GM12878 (cell line): ENCODE results near the gene OR5H6. TPM values are rescaled to one million over a fixed set of nuclear protein-coding genes. Genes with fewer than 3 reads are reported as not detected.

Experiments used
- ATAC-seq: fragments of 200-7000 bp; cut with Tn5 transposase; 3 replicates; pipeline ENCODE4 v1.9.1; 2020; ENCODE audit warnings: mild to moderate bottlenecking, moderate library complexity
- BruUV-seq: library from RNA; stranded (reverse); fragments of 400-500 nt; replicated peaks from 2 replicates; lab custom pipeline; 2021; lab: Mats Ljungman, UMichigan
- CTCF ChIA-PET: fragments of 300-600 bp; sonication (Branson Sonifier 250); formaldehyde crosslinking; extraction: SDS; loops from one replicate; lab custom pipeline; 2021; ENCODE audit warnings: inconsistent platforms; lab: Yijun Ruan, JAX
- POLR2A ChIA-PET: fragments of 350-600 bp; formaldehyde crosslinking; extraction: SDS; loops from one replicate; lab custom pipeline; 2021; ENCODE audit warnings: inconsistent platforms; lab: Charles Lee
- RAD21 ChIA-PET: fragments of 300-600 bp; sonication (Branson Sonifier 250); formaldehyde crosslinking; loops from one replicate; lab custom pipeline; 2023; ENCODE audit warnings: antibody characterized with exemption; ENCODE audit not compliant: unreplicated experiment; lab: Charles Lee
- SMC1A ChIA-PET: fragments of 300-600 bp; sonication (Branson Sonifier 250); formaldehyde crosslinking; loops from one replicate; lab custom pipeline; 2023; ENCODE audit not compliant: unreplicated experiment, uncharacterized antibody; lab: Charles Lee
- DNase-seq: peaks from one replicate; pipeline ENCODE4 v3.0.0-alpha.2; 2011; ENCODE audit warnings: low read depth, low spot score
- FAIRE-seq: peaks from 3 replicates; lab custom pipeline; 2011; peaks lifted over from hg19 to GRCh38; lab: Jason Lieb, UNC
- H2AFZ ChIP-seq: 2 replicates; pipeline ENCODE4 v1.6.0; 2011; ENCODE audit warnings: low read depth, low read length, control low read depth; ENCODE audit not compliant: control insufficient read depth
- H3K27ac ChIP-seq: 2 replicates; pipeline ENCODE4 v1.5.1; 2011; ENCODE audit warnings: control low read depth; ENCODE audit not compliant: control insufficient read depth, insufficient read depth
- H3K27me3 ChIP-seq, 2 experiments: replicated peaks in 1 of 2; 2 replicates each; pipeline versions ENCODE4 v1.6.0 to v1.6.1; 2011; ENCODE audit warnings: low read length in 1 of 2; ENCODE audit not compliant: control insufficient read depth in 2 of 2, insufficient read depth in 2 of 2
- H3K36me3 ChIP-seq, 2 experiments: 2 replicates each; pipeline ENCODE4 v1.5.1; 2011; ENCODE audit warnings: low read length in 1 of 2; ENCODE audit not compliant: control insufficient read depth in 2 of 2, insufficient read depth in 2 of 2
- H3K4me1 ChIP-seq: 2 replicates; pipeline ENCODE4 v1.6.1; 2011; ENCODE audit warnings: mild to moderate bottlenecking, low read length, moderate library complexity, mixed read lengths; ENCODE audit not compliant: control insufficient read depth, insufficient read depth
- H3K4me2 ChIP-seq: 2 replicates; pipeline ENCODE4 v1.6.0; 2011; ENCODE audit warnings: control low read depth; ENCODE audit not compliant: control insufficient read depth, insufficient read depth
- H3K4me3 ChIP-seq: fragments of 200-600 bp; sonication (generic); 2 replicates; pipeline ENCODE4 v1.5.1; 2016
- H3K79me2 ChIP-seq: 2 replicates; pipeline ENCODE4 v1.6.0; 2011; ENCODE audit warnings: low read length; ENCODE audit not compliant: control insufficient read depth, insufficient read depth
- H3K9ac ChIP-seq: 2 replicates; pipeline ENCODE4 v1.8.0; 2011; ENCODE audit warnings: low read length, control low read depth, mixed read lengths; ENCODE audit not compliant: control insufficient read depth, insufficient read depth
- H3K9me3 ChIP-seq: replicated peaks from 3 replicates; pipeline ENCODE4 v1.5.1; 2011; ENCODE audit warnings: mild to moderate bottlenecking, low read length; ENCODE audit not compliant: control insufficient read depth, insufficient read depth
- H4K20me1 ChIP-seq: 2 replicates; pipeline ENCODE4 v1.6.0; 2011; ENCODE audit not compliant: control insufficient read depth, insufficient read depth
- EED ChIP-seq: sonication (generic); IDR thresholded peaks from 2 replicates; pipeline ENCODE4 v1.6.1; 2016; ENCODE audit warnings: antibody characterized with exemption, low read depth
- ETV6 ChIP-seq, 2 experiments: fragments of 450-650 bp in 1 of 2; IDR thresholded peaks in 1 of 2; conservative IDR thresholded peaks in 1 of 2; 2 replicates each; pipeline ENCODE4 v1.6.1; 2014; ENCODE audit warnings: antibody characterized with exemption in 1 of 2, borderline replicate concordance in 1 of 2, low read depth in 1 of 2, mild to moderate bottlenecking in 1 of 2, moderate library complexity in 1 of 2
- GABPA ChIP-seq: IDR thresholded peaks from 2 replicates; pipeline ENCODE4 v1.6.1; 2014; ENCODE audit warnings: antibody characterized with exemption, low read depth, mild to moderate bottlenecking, inconsistent platforms
- HDGF ChIP-seq: fragments of 450-650 bp; IDR thresholded peaks from 2 replicates; pipeline ENCODE4 v1.6.1; 2016; ENCODE audit warnings: antibody characterized with exemption
- KLF5 ChIP-seq: fragments of 450-650 bp; IDR thresholded peaks from 2 replicates; pipeline ENCODE4 v1.6.1; 2014; ENCODE audit warnings: mild to moderate bottlenecking; ENCODE audit not compliant: partially characterized antibody
- MXI1 ChIP-seq: fragments of 150-350 bp; IDR thresholded peaks from 2 replicates; pipeline ENCODE4 v1.6.1; 2011; ENCODE audit warnings: low read depth, mild to moderate bottlenecking, inconsistent platforms, low read length, improper control_type of control experiment
- NR2C2 ChIP-seq: IDR thresholded peaks from 2 replicates; pipeline ENCODE4 v1.6.1; 2011; ENCODE audit warnings: borderline replicate concordance, low read depth; ENCODE audit not compliant: control insufficient read depth, insufficient read length
- PAX8 ChIP-seq: fragments of 450-650 bp; IDR thresholded peaks from 2 replicates; pipeline ENCODE4 v1.6.1; 2017; ENCODE audit warnings: mild to moderate bottlenecking, moderate library complexity
- POLR2AphosphoS5 ChIP-seq: IDR thresholded peaks from 2 replicates; pipeline ENCODE4 v1.6.1; 2011; ENCODE audit warnings: mild to moderate bottlenecking, low read length, inconsistent platforms
- RB1 ChIP-seq: fragments of 450-650 bp; formaldehyde crosslinking; IDR thresholded peaks from 2 replicates; pipeline ENCODE4 v1.6.1; 2017; ENCODE audit warnings: mild to moderate bottlenecking, borderline replicate concordance
- RELA ChIP-seq: fragments of 450-650 bp; IDR thresholded peaks from 2 replicates; pipeline ENCODE4 v1.8.0; 2014; ENCODE audit warnings: borderline replicate concordance; ENCODE audit not compliant: partially characterized antibody
- ZNF217 ChIP-seq: fragments of 450-650 bp; IDR thresholded peaks from 2 replicates; pipeline ENCODE4 v1.6.1; 2017; ENCODE audit warnings: antibody characterized with exemption, mild to moderate bottlenecking
- WGBS: methylation state at CpG from one replicate; pipeline ENCODE4 v1.1.6; 2016; ENCODE audit warnings: low lambda C conversion rate; ENCODE audit not compliant: insufficient replicate concordance, insufficient coverage; ENCODE audit errors: missing lambda C conversion rate; 5-methylcytosine and 5-hydroxymethylcytosine counted together
- in situ Hi-C: fragments of 300-500 bp; cut with MboI; formaldehyde crosslinking; loops from 9 replicates; pipeline ENCODE4 v1.14.3; 2018; ENCODE audit warnings: mixed read lengths
- intact Hi-C: fragments of 100-400 bp; cut with micrococcal nuclease; formaldehyde crosslinking; loops from one replicate; pipeline ENCODE4 v1.14.2; 2022; ENCODE audit not compliant: unreplicated experiment
- polyA plus RNA-seq, 11 experiments: library from polyadenylated mRNA; depleted of rRNA in 4 of 11; unstranded in 6 of 11; stranded (reverse) in 5 of 11; fragments of >200 nt; fragmentation: Nextera tagmentation in 4 of 11; fragmentation: Illumina TruSeq in 1 of 11; extraction: Ambion mirVana in 4 of 11; extraction: Trizol in 1 of 11; gene quantifications; 1 replicate in 1 of 11; 2 replicates in 10 of 11; pipeline versions ENCODE4 v1.2.1 to v1.2.3, GENCODE V29; 2011 to 2016; ENCODE audit warnings: inconsistent platforms in 2 of 11, missing spikeins in 2 of 11, low read depth in 1 of 11
- total RNA-seq, 4 experiments: library from RNA; depleted of rRNA in 3 of 4; stranded (reverse); fragments of >200 nt in 3 of 4; fragmentation: Illumina TruSeq in 1 of 4; extraction: Trizol in 1 of 4; gene quantifications; 2 replicates each; pipeline versions ENCODE4 v1.2.1 to v1.2.3, GENCODE V29; 2013 to 2021
- TF ChIP-seq, protein P1 (sequence below): fragments of 450-650 bp; IDR thresholded peaks from 2 replicates; pipeline ENCODE4 v1.6.1; 2014; ENCODE audit warnings: mild to moderate bottlenecking
- TF ChIP-seq, protein P2 (sequence below): fragments of 450-650 bp; IDR thresholded peaks from 2 replicates; pipeline ENCODE4 v1.6.1; 2017; ENCODE audit warnings: borderline replicate concordance
- TF ChIP-seq, protein P3 (sequence below): IDR thresholded peaks from 2 replicates; pipeline ENCODE4 v1.6.1; 2012; ENCODE audit warnings: low read depth, low read length, improper control_type of control experiment

OR5H6 gene
- total and polyA plus RNA-seq, 10 of the 15 experiments (the other 5 are each of a cell fraction or from before 2014, with no cell fraction given), result 1.2 TPM; not detected in 9

DNA sequence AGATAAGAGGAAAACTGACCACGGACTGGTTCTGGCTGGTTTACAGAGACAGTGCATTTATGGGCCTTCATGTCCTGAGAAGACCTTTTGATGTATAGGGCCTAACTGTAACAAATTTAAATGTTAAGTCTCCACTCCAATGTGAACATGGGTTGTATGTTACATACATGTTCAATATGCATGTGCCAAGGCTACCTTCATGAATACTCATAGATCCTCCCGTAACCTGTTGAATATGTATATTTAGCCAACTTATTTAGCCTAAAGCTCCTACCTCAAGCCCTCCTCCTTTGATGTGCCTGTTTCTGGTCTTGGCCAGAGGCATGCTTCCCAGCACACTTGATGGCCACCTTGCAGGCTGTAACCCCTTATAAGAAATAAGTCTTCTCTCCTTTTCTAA is 18.2 kb downstream of the OR5H6 start, which contains the start of gene OR5H2:
OR5H2 (plus strand) TSS at position 301 of the 400 bp plus-strand sequence. CDS start 398 bp downstream, outside the sequence.
- in situ Hi-C loops (no loop called here), intact Hi-C loops (no loop called here)
- H3K4me2 ChIP-seq, result no peak within 1 kb of the TSS
- SMC1A ChIA-PET, result interaction anchor here (1.0 kb wide), 1 partner anchor 33 kb away, joined by 4 read pairs; no protein-coding TSS in a partner anchor
- no peaks in the 10 kb centered on the region for H3K4me1 ChIP-seq
- no peaks in the 10 kb centered on the region for H3K79me2 ChIP-seq
- H3K9me3 ChIP-seq, result no peaks in the 10 kb centered on the region
- TF ChIP-seq, protein P1, sequence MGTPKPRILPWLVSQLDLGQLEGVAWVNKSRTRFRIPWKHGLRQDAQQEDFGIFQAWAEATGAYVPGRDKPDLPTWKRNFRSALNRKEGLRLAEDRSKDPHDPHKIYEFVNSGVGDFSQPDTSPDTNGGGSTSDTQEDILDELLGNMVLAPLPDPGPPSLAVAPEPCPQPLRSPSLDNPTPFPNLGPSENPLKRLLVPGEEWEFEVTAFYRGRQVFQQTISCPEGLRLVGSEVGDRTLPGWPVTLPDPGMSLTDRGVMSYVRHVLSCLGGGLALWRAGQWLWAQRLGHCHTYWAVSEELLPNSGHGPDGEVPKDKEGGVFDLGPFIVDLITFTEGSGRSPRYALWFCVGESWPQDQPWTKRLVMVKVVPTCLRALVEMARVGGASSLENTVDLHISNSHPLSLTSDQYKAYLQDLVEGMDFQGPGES, result no peak
- TF ChIP-seq MXI1, result no peak
- TF ChIP-seq HDGF, result no peak
- TF ChIP-seq POLR2AphosphoS5, result no peak
- no peak for TF ChIP-seq EED
- TF ChIP-seq RB1, result no peak
- no peak for TF ChIP-seq GABPA
- no peak for TF ChIP-seq ZNF217
- TF ChIP-seq, protein P2, sequence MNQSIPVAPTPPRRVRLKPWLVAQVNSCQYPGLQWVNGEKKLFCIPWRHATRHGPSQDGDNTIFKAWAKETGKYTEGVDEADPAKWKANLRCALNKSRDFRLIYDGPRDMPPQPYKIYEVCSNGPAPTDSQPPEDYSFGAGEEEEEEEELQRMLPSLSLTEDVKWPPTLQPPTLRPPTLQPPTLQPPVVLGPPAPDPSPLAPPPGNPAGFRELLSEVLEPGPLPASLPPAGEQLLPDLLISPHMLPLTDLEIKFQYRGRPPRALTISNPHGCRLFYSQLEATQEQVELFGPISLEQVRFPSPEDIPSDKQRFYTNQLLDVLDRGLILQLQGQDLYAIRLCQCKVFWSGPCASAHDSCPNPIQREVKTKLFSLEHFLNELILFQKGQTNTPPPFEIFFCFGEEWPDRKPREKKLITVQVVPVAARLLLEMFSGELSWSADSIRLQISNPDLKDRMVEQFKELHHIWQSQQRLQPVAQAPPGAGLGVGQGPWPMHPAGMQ, result no peak
- TF ChIP-seq NR2C2, result no peak
- TF ChIP-seq ETV6 (conservative IDR thresholded peaks at IDR 0.05 in 1 of 2, IDR thresholded peaks at IDR 0.05 in 1 of 2; ENCODE audit: borderline replicate concordance in 1 of 2, low read depth in 1 of 2), result no peak
- TF ChIP-seq KLF5, result no peak
- no peak for TF ChIP-seq RELA
- TF ChIP-seq, protein P3, sequence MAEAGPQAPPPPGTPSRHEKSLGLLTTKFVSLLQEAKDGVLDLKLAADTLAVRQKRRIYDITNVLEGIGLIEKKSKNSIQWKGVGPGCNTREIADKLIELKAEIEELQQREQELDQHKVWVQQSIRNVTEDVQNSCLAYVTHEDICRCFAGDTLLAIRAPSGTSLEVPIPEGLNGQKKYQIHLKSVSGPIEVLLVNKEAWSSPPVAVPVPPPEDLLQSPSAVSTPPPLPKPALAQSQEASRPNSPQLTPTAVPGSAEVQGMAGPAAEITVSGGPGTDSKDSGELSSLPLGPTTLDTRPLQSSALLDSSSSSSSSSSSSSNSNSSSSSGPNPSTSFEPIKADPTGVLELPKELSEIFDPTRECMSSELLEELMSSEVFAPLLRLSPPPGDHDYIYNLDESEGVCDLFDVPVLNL, result no peak
- no peak for TF ChIP-seq PAX8
- TF ChIP-seq, all 136 proteins: peak for 0
- FAIRE-seq, result no peak
- BruUV-seq, result no TSS peak
- Histone ChIP-seq H3K4me3 (no peak within 1 kb of the TSS), H3K36me3 (no peaks in the 10 kb centered on the region), H2AFZ (no peak within 1 kb of the TSS), H3K27me3 (no peaks in the 10 kb centered on the region), H3K9ac (no peak within 1 kb of the TSS), H3K27ac (no peak within 1 kb of the TSS), H4K20me1 (no peaks in the 10 kb centered on the region)
- WGBS, result 18% methylated on average over 2 of the region's 2 CpGs
- RAD21 ChIA-PET, result no interaction called here
- POLR2A ChIA-PET, result no interaction called here
- no peak for DNase-seq
- ATAC-seq, result no peak
- CTCF ChIA-PET, result no interaction called here
